D721Med (cell line): Measurements from ENCODE around the gene ATP8A2.

Experiments used
- DNase-seq: peaks from one replicate; pipeline ENCODE4 v3.0.0; 2011; ENCODE audit warnings: low spot score; ENCODE audit not compliant: insufficient read length
- FAIRE-seq: peaks from 2 replicates; lab custom pipeline; 2011; peaks lifted over from hg19 to GRCh38; lab: Jason Lieb, UNC
- TF ChIP-seq, protein P1 (sequence below): IDR thresholded peaks from 2 replicates; pipeline ENCODE4 v1.5.1; 2012; ENCODE audit warnings: mild to moderate bottlenecking, control low read depth; ENCODE audit not compliant: insufficient read depth; ENCODE audit errors: missing control alignments

Gene ATP8A2

GRCh38 chr13:25683056-25683455 lies 311.3 kb downstream of the ATP8A2 start:
- FAIRE-seq (no peak), DNase-seq (no peak)
- TF ChIP-seq, protein P1, sequence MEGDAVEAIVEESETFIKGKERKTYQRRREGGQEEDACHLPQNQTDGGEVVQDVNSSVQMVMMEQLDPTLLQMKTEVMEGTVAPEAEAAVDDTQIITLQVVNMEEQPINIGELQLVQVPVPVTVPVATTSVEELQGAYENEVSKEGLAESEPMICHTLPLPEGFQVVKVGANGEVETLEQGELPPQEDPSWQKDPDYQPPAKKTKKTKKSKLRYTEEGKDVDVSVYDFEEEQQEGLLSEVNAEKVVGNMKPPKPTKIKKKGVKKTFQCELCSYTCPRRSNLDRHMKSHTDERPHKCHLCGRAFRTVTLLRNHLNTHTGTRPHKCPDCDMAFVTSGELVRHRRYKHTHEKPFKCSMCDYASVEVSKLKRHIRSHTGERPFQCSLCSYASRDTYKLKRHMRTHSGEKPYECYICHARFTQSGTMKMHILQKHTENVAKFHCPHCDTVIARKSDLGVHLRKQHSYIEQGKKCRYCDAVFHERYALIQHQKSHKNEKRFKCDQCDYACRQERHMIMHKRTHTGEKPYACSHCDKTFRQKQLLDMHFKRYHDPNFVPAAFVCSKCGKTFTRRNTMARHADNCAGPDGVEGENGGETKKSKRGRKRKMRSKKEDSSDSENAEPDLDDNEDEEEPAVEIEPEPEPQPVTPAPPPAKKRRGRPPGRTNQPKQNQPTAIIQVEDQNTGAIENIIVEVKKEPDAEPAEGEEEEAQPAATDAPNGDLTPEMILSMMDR = no peak

DNA sequence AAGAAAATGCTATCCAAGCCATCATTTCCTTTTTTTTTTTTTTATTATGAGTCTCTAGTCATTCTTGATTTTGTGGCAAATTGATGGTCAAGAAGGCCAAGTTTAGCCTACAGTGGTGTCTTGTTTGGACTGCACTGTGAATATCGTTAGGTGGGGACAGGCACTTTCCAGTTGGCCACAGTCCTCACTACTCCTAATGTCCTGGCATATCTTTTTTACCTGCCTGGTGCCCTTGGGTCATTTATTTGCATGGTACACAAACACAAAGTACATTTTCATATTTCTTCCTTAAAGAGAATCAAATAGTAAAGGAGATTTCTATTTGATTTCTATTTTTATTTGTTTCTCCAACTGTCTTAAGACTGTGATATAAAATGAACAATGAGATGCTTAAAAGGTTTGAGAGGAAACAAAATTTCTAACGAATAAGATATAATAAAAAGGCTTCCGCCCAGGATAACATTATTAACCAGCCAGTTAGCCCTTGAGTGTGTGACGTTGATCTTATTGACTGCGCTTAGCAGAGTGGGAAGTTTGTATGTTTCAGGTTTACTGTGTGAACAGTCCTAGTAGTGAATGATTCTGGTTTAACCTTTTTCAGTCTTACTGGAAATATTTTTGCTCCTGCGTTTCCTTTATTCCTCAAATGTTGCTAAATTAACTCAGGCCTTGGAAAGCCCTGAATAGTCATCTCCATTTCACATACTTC lies 312.0 kb downstream of the ATP8A2 start:
- DNase-seq (no peak), FAIRE-seq (no peak)
- TF ChIP-seq, protein P1 = no peak

DNA sequence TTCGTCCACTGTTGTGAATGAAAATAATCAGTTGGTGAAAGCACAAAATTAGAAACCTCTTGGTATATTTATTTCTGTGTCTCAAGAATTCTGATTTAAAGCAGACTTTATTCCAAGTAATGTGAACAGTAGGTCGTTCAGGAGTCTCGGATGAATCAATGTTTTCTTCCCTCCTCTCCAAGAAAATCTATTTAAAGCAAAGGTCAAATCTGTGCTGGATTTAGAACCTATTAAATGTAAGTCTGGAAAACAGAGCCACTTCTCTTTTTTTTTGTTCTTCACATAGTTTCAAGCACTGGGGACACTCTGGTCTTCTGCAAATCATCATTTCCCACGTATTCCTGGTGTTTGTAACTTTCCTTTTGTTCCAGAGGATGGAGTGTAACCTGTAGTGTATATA lies 312.7 kb downstream of the ATP8A2 start:
- no peak for FAIRE-seq
- TF ChIP-seq, protein P1 = no peak
- DNase-seq = no peak

DNA sequence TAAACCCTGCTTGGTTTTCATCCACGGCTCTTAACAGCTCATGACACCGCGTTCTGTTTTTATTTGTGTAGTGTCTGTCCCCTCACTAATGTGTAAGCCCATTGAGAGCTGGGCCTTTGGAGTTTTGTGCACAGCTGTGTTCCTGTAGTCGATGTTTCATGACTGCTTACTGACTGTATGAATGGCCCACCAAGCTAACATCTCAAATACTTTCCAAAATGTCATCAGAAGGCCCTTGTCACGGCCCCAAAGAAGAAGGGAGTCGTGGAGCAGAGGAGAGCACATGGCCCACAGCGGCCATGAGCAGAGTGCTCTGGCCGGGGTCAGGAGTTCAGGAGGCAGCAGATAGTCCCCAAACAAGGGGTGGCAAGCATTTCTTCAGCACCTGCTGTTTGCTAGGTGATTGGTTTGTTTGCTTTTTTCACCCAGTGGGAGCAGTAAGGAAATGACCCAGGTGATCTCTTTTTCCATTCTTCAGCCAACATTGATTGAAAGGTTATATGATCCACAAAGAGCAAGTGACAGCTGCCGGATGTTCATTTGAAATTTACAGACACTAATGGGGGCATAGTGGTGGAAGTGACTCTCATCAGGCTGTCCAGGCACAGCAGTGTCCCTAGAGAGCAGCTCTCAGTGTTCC lies 315.2 kb downstream of the ATP8A2 start:
- no peak for DNase-seq
- no peak for FAIRE-seq
- TF ChIP-seq, protein P1 = no peak

DNA sequence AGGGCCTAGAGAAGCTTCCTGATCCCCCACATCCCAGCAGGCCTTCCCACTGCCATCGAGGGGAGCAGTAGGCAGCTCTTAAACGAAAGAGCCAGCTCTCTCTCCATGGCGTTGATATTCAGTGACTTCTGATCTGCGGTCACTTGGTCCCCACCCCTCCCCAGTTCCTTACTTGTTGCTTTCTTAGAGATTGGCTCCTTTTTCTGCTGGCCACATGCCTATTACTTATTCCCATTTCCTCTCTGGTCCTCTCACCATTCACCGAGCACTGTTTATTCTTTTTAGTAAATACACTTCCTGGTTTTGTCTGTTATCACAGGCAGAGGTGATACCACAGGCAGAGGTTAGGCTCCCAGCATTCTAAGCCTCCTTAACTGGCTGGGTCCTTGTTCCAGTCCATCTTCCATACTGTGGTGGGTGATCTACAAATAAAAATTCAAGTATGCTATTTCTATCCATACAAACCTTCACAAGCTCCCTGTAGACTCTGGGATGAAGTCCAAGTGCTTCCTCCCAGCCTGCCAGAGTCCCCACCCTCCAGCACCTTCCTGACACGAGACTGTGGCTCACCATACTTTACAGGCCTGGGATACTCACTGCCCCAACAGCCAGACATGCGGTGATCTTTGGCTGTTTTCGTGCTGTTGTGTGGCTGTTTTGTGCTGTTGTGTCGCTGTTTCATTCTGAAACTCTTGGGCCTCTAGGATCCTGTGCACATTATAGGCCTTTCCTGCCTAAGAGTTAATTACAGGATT lies 315.9 kb downstream of the ATP8A2 start:
- FAIRE-seq = no peak
- DNase-seq = no peak

GRCh38 chr13:25688536-25688935 lies 316.8 kb downstream of the ATP8A2 start:
- DNase-seq (no peak), FAIRE-seq (no peak)
- TF ChIP-seq, protein P1 = no peak

More for the DNA sequence above, 315.9 kb downstream of the ATP8A2 start:
- TF ChIP-seq, protein P1 = no peak
